NCI-H2227 (cell line): ENCODE data around the gene POLDIP2.

Experiments used
- DNase-seq: peaks from one replicate; lab custom pipeline; 2025; ENCODE audit not compliant: unreplicated experiment; lab: John Stamatoyannopoulos, UW

Gene POLDIP2

DNA sequence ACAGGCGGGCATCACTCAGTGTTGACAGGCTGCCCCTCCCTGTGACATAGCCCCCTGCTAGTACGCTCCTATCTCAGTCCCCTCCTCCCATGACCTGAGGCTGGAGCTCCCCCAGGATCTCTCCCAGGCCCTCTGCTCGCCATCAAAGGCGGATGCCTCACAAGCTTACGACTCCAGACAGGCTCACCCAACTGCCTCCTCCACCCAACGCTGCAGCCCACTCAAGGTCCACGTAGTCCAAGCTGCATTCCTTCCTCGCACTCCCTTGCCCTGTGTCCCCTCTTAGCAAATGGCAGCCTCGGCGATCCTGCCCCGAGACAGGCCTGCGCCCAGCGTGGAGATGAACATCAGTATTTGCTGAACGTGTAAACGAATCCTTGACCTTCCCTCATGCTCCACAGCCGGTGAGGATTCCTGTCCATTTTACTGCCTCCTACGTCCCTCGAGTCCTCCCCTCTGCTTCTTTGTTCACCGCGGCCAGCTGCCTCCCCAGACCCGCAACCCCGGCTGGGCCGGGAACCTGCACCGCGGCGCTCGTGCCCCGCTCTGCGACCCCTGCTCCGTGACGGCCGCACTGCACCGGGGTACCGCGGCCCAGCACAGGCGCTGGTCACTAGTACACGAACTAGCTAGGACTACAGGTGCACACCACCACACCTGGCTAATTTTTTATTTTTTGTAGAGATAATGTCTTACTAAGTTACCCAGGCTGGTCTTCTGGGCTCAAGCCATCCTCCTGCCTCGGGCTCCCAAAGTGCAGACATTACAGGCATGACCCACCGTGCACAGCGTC is 39.2 kb downstream of the POLDIP2 start:
- DNase-seq: peak; percentile 38

DNA sequence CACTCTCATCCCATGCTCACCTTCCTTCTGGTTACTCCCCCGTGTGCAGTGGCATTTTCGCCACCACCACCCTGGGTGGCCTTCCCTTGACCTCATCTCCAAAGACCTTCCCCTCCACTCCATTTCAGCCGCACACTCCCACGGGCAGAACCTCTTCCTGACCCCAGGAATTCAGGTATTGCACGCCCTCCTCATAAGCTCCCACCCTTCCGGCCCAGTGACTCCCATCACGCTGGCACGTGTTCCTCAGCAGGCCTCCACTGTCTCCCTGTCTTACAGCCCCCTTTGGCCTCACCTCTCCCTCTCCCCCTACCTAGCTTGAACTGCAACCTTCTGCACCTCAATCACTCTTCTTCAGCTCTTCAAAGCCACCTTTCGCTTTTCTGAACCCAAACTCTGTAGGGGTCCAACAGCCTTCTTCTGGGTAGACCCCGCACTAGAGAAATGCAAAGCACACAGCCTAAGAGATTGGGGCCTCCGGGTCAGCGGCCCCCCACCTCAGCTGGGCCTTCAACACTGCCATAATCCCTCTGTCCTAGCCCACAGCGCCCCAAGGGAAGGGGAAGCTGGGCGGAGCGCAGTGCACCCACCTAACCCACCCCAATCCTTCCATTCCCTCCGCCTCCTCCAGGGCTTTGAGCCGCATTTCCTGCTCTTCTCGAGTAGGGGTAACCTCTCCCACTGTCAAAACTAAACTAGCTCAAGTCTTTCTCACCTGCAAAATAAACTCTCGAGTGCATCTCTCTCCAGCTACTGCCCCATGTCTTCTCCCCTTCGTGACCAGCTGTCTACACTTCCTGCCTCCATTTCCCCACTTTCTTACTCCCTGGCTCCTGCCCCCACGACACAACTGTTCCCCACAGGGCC is 40.0 kb downstream of the POLDIP2 start:
- DNase-seq: no peak

DNA sequence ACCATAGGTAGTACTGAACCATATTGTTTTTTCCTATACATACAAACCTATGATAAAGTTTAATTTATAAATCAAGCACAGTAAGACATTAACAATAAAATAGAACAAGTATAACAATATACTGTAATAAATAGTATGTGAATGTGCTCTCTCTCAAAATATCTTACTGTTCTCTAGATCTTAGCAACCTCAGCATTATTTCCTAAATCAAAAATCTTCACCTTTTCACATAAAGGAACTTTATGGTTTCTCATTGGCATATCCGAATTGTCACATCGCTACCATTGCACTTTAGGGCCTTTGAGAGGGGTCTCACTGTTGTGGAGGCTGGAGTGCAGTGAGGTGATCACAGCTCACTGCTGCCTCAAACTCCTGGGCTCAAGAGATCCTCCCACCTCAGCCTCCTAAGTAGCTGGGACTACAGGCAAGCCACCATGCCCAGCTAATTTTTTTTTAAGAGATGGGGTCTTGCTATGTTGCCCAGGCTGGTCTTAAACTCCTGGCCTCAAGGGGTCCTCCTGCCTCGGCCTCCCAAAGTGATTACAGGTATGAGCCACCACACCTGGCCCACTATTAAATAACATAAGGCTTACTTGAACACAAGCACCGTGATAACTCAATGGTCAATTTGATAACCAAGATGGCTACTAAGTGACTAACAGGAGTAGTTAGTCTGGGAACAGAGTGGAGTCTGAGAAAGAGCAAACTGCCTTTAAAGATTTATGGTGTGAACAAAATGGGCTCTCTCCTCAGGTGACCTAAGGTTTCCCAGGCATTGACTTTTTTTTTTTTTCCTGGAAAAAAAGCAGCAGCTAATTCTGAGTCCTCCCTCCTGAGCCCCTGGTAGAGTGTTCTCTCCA is 41.3 kb downstream of the POLDIP2 start:
- DNase-seq: no peak

DNA sequence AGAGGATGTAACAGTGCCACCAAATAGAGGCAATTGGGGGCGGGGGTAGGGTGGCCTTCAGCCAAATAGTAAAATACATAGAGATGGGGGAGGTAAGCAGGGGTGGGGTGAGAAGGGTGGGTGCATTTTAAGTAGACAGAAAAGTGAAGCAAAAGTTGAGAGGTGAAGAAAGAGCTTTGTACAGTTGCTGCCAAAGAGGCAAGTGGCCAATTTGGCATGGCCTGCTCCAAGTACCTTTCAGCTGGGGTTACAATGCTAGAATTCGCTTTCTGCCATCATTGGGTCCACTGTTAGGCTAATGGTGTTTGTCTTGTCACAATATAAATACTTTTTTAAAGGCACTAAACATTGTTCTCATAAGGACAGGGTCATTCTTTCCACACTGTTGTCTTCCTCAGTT is 43.5 kb downstream of the POLDIP2 start:
- no peak for DNase-seq

DNA sequence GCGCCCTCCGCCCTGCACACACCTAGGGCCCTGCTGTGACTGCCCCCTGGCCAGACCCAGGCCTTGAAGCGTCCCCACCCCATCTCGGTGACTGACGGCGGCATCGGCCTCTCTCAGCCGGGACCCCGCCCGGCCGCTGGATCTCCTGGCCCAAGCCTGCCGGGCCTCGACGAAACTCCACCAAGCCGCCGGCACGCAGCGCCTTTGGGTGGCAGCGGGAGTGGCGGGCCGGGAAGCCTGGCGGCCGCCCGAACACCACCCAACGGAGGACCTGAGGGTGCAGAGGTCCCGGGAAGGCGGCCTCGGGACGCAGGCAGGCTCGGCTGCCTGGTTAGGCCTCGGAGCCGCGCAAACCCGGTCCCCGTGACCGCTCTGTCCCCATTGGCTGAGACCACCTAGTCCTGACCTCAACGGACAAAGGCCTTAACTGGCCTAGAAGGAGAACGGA is 50.3 kb downstream of the POLDIP2 start:
- DNase-seq: no peak

DNA sequence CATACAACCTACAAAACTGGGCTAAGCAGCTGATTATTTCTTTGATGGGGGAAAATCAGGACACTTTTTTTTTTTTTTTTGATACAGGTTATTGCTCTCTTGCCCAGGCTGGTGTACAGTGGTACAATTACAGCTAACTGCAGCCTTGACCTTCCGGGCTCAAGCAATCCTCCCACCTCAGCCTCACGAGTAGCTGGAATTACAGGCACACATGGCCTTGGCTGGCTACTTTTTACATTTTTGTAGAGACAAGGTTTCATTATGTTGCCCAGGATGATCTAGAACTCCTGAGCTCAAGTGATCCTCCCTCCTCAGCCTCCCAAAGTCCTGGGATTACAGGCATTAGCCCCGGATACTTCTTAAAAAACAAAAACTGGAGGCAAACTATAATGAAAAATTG is 58.9 kb downstream of the POLDIP2 start:
- DNase-seq: no peak
